Inferior parietal cortex (tissue), 1 donor: ENCODE data around the gene PSMG4.

Experiments used
- DNase-seq: peaks from one replicate; pipeline ENCODE4 v3.0.0-alpha.2; 2016; ENCODE audit errors: extremely low spot score

PSMG4 gene

GRCh38 chr6:3308106-3308505, 49.4 kb downstream of the PSMG4 start:
- DNase-seq = no peak

GRCh38 chr6:3309391-3310050, 50.8 kb downstream of the PSMG4 start:
- DNase-seq = no peak

GRCh38 chr6:3310051-3310448, 51.3 kb downstream of the PSMG4 start:
- DNase-seq = no peak

- DNase-seq = no peak
Observed at GRCh38 chr6:3310703-3311102, 52.0 kb downstream of the PSMG4 start.

GRCh38 chr6:3311826-3312225, 53.1 kb downstream of the PSMG4 start:
- no peak for DNase-seq

- no peak for DNase-seq
Observed at GRCh38 chr6:3312604-3313231, 54.0 kb downstream of the PSMG4 start.

GRCh38 chr6:3314176-3314575, 55.4 kb downstream of the PSMG4 start:
- DNase-seq = no peak

- DNase-seq = no peak
Observed at GRCh38 chr6:3314621-3315467, 56.1 kb downstream of the PSMG4 start.

GRCh38 chr6:3315841-3316240, 57.1 kb downstream of the PSMG4 start:
- no peak for DNase-seq

- DNase-seq = no peak
Observed at GRCh38 chr6:3316331-3316730, 57.6 kb downstream of the PSMG4 start.

GRCh38 chr6:3316818-3317217, 58.1 kb downstream of the PSMG4 start:
- no peak for DNase-seq
